GM18520 (cell line): Measurements from ENCODE around the gene ENPP3.
"Not testable (repeated sequence)": the region's sequence is repeated elsewhere in the genome, so short reads cannot be mapped to it uniquely, and the experiment has no call there.

Experiments
- ATAC-seq: cut with Tn5 transposase; IDR thresholded peaks from one replicate; pipeline ENCODE4 v1.9.1; 2021; ENCODE audit not compliant: unreplicated experiment

The ENPP3 gene

DNA sequence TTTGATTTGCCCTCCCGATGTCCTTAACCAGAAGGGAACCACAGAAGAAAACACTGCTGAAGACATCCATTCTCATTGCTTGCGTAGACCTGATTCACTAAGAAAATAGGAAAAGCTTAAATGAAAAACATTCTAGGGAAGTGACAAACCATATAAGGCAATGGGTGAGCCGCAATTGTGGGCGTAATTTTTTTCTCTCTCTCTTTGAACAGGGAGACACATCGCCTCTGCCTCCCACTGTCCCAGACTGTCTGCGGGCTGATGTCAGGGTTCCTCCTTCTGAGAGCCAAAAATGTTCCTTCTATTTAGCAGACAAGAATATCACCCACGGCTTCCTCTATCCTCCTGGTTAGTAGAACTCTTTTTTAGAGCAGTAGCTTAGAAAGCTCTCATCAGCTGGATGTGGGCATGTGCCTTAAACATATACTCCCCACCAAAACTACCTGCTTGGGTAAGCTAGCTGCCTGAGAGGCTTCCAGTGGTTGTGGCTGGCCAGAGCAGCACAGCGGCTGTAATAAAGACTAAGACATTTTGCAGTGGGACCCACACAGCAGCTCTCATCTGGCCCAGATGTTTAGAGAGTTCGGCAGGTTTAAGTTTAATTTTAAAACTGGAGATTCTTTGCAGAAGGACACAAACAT lies 96.4 kb downstream of the ENPP3 start:
- ATAC-seq, result no peak

- no peak for ATAC-seq
Observed at GRCh38 chr6:131736003-131736596, 99.0 kb downstream of the ENPP3 start.

GRCh38 chr6:131736811-131737210 lies 99.7 kb downstream of the ENPP3 start:
- ATAC-seq, result no peak

GRCh38 chr6:131739136-131739535 lies 102.0 kb downstream of the ENPP3 start:
- no peak for ATAC-seq

DNA sequence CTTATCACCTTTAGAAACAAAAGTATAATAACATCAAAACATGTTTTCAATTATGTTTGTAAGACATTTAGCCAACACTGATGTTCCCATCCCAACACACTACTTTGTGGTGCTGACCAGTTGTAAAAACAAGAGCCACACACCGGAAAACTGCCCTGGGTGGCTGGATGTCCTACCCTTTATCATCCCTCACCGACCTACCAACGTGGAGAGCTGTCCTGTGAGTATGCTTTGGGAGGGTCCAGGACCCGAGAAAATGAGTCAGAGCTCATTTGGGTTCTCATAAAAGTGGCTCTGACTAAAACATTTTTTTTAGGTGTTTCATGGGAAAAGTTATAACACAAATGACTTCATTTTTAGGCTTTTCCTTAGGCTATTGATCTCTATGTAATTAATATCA lies 103.1 kb downstream of the ENPP3 start:
- ATAC-seq, result no peak

DNA sequence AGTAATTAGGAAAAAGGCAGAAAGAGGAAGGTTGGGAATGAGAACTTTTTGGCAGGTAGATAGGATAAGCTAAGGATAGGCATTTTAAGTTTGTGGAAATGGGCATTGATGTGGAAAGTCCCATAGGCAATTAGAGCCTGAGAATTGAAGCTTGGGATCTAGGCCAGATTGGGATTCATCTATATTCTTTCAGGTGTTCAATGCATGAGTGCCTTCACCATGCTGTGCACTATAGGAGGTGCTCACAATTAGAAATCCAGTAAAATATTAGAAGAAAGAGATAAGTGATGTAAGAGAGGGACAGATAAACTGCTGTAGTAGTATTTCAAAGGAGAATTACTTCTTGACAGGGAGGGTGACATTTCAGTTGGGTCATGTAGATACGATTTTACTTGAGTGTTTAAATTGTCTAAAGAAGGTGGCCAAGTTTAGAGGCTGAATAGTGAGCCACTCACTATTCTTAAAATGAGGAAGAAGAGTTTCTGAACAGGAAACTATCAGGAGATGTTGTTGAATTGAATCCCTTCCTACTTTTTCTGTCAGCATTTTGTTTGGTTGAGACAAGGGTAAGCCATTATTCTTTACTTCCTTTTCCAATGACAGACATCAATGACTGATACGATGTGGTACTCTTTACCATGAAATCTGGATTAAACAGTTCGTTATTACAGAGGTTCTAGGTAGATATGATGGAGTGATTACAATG lies 104.7 kb downstream of the ENPP3 start:
- ATAC-seq, result no peak

DNA sequence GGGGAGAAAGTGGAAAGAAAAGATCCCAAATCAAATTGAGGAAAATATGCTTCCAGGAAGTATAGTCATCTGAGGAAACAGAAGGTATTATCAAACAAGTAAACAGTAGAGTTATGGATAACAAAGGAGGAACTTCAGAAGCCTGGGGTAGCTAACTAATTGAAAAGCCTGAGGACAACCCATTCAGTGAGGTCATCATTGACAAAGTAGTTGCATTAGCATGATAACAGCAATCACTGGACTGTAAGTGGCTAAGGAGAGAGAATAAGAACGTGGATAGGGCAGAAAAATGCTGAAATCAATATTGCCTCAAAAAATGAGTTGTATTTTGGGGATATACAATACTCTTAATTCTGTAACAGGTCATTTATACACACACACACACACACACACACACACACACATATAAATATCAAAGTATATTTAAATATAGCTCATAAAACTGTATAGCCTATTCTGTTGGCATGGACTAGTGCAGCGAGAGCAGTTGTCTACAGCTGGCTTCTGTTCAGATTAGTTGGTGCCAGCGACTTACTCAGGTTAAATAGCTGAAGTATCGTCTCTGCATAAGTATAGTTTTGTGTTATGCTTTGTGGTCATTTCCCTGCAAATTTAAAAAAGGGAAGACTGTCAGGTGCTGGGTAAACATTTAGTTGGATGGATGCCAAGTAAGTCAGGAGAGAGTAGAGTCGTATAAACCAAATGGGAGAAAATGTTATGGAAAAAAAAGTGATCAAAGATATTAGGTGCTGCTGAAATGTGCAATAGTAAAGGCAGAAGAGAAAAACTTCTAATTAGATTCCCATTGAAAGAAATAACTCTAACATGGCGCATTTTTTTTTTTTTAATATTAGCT lies 107.6 kb downstream of the ENPP3 start:
- ATAC-seq, result no peak

DNA sequence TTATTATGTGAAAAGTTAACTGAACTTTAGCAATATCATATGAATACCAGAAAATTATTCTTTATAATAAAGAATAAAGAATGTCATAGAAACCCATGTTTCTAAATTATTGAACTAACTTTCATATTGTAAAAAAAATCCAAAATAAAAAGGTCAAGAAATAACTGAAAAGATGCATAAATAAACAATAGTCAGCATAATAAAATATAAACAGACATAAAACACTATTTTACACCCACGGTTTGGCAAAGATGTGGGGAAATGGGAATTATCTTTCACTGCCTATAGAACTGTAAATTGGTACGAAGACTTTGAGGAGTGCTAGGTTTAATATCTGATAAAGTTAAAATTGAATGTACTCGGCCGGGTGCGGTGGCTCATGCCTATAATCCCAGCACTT lies 108.4 kb downstream of the ENPP3 start:
- ATAC-seq, result no peak

DNA sequence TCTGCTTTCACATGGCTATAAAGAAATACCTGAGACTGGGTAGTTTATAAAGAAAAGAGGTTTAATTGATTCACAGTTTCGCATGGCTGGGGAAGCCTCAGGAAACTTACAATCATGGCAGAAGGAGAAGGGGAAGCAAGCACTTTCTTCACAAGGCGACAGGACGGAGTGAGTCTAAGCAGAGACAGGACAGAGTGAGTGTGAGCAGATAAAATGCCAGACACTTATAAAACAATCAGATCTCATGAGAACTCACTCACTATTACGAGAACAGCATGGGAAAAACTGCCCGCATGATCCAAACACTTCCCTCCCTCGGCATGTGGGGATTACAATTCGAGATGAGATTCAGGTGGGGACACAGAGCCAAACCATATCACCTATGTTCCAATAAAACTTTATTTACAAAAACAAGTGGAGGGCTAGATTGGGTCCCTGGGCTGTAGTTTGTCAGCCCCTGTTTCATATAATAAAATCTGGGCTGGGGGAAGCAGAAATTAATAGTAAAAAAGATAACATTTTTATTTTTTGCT lies 110.8 kb downstream of the ENPP3 start:
- no peak for ATAC-seq

GRCh38 chr6:131749023-131749422 lies 111.9 kb downstream of the ENPP3 start:
- no peak for ATAC-seq

GRCh38 chr6:131751012-131751715 lies 114.1 kb downstream of the ENPP3 start:
- not testable (repeated sequence) for ATAC-seq

DNA sequence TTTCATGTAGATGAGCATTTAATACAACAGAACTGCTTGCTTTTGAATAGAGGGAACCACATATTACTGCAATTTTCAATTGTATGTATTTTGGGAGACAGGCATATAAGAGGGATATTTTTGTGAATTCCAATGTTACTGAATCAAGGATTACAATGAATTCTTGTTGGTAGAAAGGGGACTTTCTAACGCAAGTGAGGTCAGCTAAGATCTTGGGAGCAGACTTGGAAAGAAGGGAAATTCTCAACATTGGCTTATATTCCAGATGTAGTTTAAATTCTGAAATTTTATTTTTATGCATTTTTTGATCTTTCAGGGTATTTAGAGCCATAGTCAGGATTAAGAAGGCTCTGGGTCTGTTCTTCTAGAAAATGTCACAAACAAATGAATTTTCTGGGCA lies 117.0 kb downstream of the ENPP3 start:
- no peak for ATAC-seq

DNA sequence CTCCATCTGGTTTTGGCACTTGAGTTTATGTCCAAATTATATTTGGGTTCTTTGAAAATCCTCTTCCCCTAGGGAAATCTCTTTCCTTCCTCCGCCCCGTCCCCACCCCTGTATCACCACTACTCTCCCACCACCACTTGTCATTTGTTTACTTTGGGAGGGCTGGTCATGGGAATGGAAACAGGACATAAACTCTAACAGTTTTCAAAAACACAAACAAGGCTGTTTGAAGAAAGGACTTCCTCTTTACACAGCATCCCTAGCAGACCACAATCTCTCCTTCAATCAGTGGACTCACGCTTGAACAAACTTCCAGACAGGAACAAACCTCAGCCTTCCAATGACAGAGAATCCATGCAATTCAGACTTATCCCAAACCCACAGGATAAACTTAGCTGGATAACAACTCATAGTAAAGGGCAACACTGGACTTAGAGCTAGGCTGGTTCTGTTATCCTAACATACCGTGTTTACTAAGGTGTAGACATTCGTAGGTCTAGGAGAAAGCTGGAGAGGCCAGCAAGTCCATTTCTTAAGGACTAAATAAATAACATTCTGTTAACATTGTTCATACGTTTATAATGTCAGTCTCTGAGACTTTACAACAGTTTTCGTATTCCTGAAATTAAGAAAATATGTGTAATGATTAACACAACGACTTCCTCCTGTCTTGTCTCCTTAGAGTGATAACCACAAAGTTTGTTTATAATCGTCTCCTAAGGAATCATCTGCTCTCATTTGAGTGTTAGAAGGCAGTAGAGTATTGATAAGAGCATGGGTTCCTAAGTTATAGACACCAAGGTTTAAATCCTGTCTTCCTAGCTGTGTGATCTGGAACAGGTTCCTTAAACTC lies 117.8 kb downstream of the ENPP3 start:
- no peak for ATAC-seq

DNA sequence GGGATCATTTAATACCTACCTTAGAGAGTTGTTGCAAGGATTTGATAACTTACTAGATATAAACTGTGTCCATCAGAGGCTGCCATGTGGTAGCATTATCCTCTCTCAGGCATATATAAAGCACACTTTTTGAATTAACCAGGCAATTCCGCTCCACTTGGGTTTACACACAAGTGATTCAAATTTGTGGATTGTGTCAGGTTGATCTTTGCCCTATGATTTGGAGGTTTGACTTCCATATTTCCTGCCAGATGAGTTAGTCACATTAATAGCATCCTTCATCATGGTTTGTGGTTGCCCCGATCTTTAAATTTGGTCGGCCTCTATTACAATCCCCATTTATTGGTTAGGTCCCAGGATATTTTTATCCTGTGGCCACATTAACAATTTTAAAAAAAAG lies 118.5 kb downstream of the ENPP3 start:
- ATAC-seq, result no peak

GRCh38 chr6:131756039-131756438 lies 118.9 kb downstream of the ENPP3 start:
- ATAC-seq, result no peak

DNA sequence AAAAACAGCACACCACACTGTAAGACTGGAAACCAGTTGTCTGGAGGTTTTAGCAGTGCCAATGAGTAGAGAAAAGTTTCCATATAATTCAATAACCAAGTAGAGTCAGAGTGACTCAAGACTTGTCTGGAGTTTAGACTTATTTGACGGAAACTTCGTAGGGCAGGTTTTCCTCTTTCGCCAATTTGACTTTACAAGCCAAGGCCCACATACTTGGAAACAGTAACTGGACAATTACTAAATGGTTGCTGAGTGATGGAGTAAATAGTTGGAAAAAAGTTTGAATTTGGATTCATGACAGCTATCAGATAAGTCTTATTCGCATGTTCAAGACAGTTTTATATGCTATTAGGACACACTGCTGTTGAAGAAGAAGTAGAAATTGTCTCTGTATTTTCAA lies 121.8 kb downstream of the ENPP3 start:
- ATAC-seq, result no peak

GRCh38 chr6:131761060-131761761 lies 124.1 kb downstream of the ENPP3 start:
- ATAC-seq, result no peak

DNA sequence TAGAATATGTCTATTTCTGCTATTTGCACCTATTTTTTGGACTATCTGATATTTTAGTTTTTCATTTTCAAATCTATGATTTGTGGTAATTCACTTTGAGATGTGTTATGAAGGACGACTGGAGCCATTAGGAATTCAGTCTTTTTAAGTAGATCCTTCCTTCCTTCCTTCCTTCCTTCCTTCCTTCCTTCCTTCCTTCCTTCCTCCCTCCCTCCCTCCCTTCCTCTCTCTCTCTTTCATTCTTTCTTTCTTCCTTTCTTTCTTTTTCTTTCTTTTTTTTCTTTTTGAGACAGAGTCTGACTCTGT lies 124.6 kb downstream of the ENPP3 start:
- no peak for ATAC-seq

DNA sequence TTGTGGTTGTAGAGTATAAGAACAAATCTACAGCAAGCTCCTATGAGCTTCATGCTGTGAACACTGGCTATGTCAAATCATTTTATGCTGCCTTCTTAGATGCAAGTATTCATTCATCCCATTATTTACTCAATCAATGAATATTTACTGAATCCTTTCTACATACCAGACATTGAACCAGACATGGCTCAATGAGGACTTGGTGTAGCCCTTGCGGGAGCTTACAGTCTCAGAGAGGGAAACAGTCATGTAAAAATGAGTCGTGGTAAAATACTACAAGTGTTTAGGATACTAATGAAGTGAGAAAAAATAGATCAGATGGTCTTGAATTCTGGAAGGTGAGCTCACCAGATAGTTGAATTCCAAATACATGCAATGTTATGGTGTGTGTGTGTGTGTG lies 125.9 kb downstream of the ENPP3 start:
- no peak for ATAC-seq
